Measurements from ENCODE around the gene EFNA5.

EFNA5 gene

GRCh38 chr5:107646418-107646817 lies 24.3 kb downstream of the EFNA5 start:
- DNase-seq (ENCODE audit: low read depth): no peak
- H3K4me3 ChIP-seq (ENCODE audit: low read depth, low read length): no peak overlapping the region
- TF ChIP-seq CTCF (IDR thresholded peaks at IDR 0.05; ENCODE audit: low read depth, low read length, missing control alignments): no peak

GRCh38 chr5:107640568-107640967 lies 30.2 kb downstream of the EFNA5 start:
- no peak for TF ChIP-seq CTCF (IDR thresholded peaks at IDR 0.05; ENCODE audit: low read depth, low read length, missing control alignments)
- no peak overlapping the region for H3K4me3 ChIP-seq (ENCODE audit: low read depth, low read length)
- no peak for DNase-seq (ENCODE audit: low read depth)

- no peak overlapping the region for H3K4me3 ChIP-seq (ENCODE audit: low read depth, low read length)
- DNase-seq (ENCODE audit: low read depth): no peak
- TF ChIP-seq CTCF (IDR thresholded peaks at IDR 0.05; ENCODE audit: low read depth, low read length, missing control alignments): no peak
These were observed 30.7 kb downstream of the EFNA5 start for GRCh38 chr5:107639990-107640389.

- H3K4me3 ChIP-seq (ENCODE audit: low read depth, low read length): no peak overlapping the region
- no peak for TF ChIP-seq CTCF (IDR thresholded peaks at IDR 0.05; ENCODE audit: low read depth, low read length, missing control alignments)
- DNase-seq (ENCODE audit: low read depth): no peak
These were observed 34.2 kb downstream of the EFNA5 start for GRCh38 chr5:107636555-107636954.

- DNase-seq (ENCODE audit: low read depth): no peak
- H3K4me3 ChIP-seq (ENCODE audit: low read depth, low read length): no peak overlapping the region
- no peak for TF ChIP-seq CTCF (IDR thresholded peaks at IDR 0.05; ENCODE audit: low read depth, low read length, missing control alignments)
These were observed 34.7 kb downstream of the EFNA5 start for GRCh38 chr5:107636068-107636467.

GRCh38 chr5:107634981-107635848 lies 35.5 kb downstream of the EFNA5 start:
- DNase-seq (ENCODE audit: low read depth): no peak
- no peak for TF ChIP-seq CTCF (IDR thresholded peaks at IDR 0.05; ENCODE audit: low read depth, low read length, missing control alignments)
- no peak overlapping the region for H3K4me3 ChIP-seq (ENCODE audit: low read depth, low read length)

Measured in GM12864 (cell line).